Activated T-helper 2 cell treated with anti-CD3 and anti-CD28 coated beads, Interferon-gamma antibody, Interleukin-2, Interleukin-4, amounts not matched to agents 10 μg/mL and 5 μg/mL and 100 μg/mL, durations not matched to agents 14 hours and 24 hours and 36 hours (primary cell): ENCODE measurements around the gene ASAP2. TPM values are rescaled to one million over a fixed set of nuclear protein-coding genes. Genes with fewer than 3 reads are reported as not detected.

ENCODE experiments used
- DNase-seq: peaks from one replicate; pipeline ENCODE4 v3.0.0; 2021; ENCODE audit warnings: low spot score
- H3K27ac Mint-ChIP-seq: one replicate; pipeline ENCODE4 v1.8.0; 2021; ENCODE audit warnings: mixed read lengths
- H3K27me3 Mint-ChIP-seq: one replicate; pipeline ENCODE4 v1.8.0; 2021; ENCODE audit warnings: low read depth, mixed read lengths
- H3K36me3 Mint-ChIP-seq: one replicate; pipeline ENCODE4 v1.8.0; 2021; ENCODE audit warnings: low read depth, mixed read lengths
- H3K4me1 Mint-ChIP-seq: one replicate; pipeline ENCODE4 v1.8.0; 2021; ENCODE audit warnings: low read depth, mixed read lengths
- H3K4me3 Mint-ChIP-seq: one replicate; pipeline ENCODE4 v1.8.0; 2021; ENCODE audit warnings: low read depth, mild to moderate bottlenecking, moderate library complexity, mixed read lengths
- H3K9me3 Mint-ChIP-seq: one replicate; pipeline ENCODE4 v1.8.0; 2021; ENCODE audit warnings: mixed read lengths
- intact Hi-C: fragments of 100-400 bp; cut with micrococcal nuclease; formaldehyde crosslinking; loops from one replicate; pipeline ENCODE4 v1.15.1; 2023
- total RNA-seq: library from RNA; stranded (reverse); gene quantifications from 2 replicates; pipeline ENCODE4 v1.2.3, GENCODE V29; 2022

Gene ASAP2
- total RNA-seq, 1 donor from 2014 or later: 0.96 TPM

DNA sequence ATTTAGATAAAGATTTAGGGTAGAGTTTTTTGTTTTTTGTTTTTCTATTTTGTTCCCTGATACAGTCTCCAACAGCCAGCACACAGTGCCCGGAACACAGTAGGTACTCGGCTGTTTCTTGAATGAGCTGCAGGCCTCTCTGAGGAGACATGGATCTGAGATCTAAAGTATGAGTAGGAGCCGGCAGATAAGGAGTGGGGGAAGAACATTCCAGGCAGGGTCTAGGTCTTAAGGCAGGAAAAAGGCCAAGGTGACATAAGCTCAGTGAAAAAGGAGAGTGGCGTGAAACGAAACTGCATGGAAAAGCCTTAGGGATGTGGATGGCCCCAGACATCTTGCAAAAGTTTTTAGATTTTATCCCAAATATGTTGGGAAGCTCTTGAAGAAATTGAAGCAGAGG lies 122.3 kb downstream of the ASAP2 start:
- no peak overlapping the region for H3K27ac Mint-ChIP-seq
- no peaks in the 10 kb centered on the region for H3K4me1 Mint-ChIP-seq
- DNase-seq: no peak
- peaks cover 30% of the 10 kb centered on the region for H3K27me3 Mint-ChIP-seq
- H3K4me3 Mint-ChIP-seq: no peak overlapping the region
- intact Hi-C loops: no loop called here
- no peaks in the 10 kb centered on the region for H3K9me3 Mint-ChIP-seq
- no peaks in the 10 kb centered on the region for H3K36me3 Mint-ChIP-seq

- H3K27me3 Mint-ChIP-seq: peaks cover 30% of the 10 kb centered on the region
- H3K9me3 Mint-ChIP-seq: no peaks in the 10 kb centered on the region
- intact Hi-C loops: no loop called here
- no peak overlapping the region for H3K4me3 Mint-ChIP-seq
- H3K4me1 Mint-ChIP-seq: no peaks in the 10 kb centered on the region
- H3K36me3 Mint-ChIP-seq: no peaks in the 10 kb centered on the region
- no peak for DNase-seq
- H3K27ac Mint-ChIP-seq: no peak overlapping the region
These were observed 122.9 kb downstream of the ASAP2 start for GRCh38 chr2:9329497-9329896.

DNA sequence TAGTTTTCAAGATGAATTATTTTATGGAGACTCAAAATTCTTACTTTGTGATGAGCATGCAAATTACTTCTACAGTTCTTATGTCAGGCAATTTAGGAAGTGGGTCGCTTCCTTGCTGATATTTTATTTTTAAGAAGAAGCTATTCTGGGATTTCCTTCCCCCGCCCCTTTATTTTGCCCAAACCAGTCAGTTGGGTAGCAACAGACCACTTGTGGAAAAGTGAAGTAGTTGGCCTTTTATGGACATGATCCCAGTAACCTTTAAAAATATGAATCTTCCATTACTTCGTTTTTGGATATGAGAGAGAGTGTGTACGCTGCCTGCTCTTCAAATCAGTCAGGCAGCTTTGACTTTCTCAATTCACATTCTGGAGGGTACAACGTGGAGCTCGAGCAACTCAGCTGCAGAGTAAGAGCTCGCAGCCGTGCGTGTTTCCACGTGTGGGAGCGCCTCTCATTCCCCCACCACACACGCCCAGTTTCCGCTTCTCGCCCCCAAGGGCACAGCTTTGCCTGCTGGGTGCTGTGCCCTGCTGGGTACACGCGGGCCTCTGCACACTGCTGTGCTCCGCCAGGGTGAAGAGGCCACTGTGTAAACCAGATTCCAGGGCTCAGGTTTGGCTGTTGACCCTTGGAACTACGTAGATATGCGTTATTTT lies 124.1 kb downstream of the ASAP2 start:
- Mint-ChIP-seq H3K36me3 (no peaks in the 10 kb centered on the region), H3K9me3 (no peaks in the 10 kb centered on the region), H3K27me3 (peaks cover 27% of the 10 kb centered on the region), H3K4me3 (no peak overlapping the region), H3K4me1 (no peaks in the 10 kb centered on the region), H3K27ac (no peak overlapping the region)
- no peak for DNase-seq
- intact Hi-C loops: no loop called here

DNA sequence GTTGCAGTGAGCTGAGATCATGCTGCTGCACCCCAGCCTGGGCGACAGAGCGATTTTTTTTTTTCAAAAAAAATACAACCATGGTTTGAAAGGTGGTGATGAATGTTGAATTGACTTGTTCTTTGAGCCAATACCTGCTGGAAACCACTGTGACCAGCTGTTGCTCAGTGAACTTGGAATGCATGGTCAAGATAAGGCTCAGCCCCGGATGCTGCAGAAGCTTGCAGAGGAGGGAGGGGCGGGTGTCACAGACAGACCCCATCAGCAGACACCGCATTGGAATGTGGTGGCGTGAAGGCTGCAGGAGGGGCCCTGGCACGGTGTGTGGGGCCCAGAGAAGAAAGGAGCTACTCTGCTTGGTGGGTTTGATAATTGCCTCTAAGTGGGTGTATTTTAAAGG lies 125.1 kb downstream of the ASAP2 start:
- Mint-ChIP-seq H3K36me3 (no peaks in the 10 kb centered on the region), H3K27ac (no peak overlapping the region), H3K27me3 (peaks cover 23% of the 10 kb centered on the region)

DNA sequence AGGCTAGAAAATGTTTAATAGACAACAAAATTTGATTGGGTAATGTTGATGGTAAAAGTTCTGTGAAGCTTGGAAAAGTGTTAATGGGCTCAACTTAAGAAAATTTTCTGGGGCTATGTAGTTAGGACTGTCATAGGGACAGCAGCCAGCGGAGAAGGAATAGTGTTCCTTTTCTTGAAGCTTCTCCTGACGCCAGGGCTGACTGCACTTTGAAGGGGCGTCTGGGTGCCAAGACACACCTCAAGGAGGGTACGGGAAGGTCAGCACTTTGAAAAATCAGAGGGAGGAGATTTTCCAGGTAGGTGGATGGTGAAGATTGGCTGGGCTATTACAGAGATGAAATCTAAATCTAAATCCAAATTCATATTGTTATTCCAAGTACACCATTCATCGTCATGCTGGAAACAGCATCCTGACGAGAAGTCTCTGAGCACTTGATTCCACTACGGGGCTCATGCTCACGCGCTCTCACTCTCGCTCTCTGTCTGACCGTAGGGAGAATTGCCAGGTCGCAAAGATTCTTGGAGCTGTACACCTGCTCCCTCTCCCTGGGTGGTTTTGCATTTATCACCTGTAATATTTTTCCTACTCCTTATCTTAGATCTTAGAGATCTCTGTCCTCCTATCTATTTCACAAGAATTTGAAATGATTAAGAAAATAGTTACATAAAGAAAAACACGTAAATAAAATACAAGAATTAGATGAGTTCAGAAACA lies 125.7 kb downstream of the ASAP2 start:
- DNase-seq: no peak
- Mint-ChIP-seq H3K4me1 (peaks cover 3% of the 10 kb centered on the region), H3K27me3 (peaks cover 23% of the 10 kb centered on the region), H3K4me3 (no peak overlapping the region), H3K36me3 (no peaks in the 10 kb centered on the region), H3K9me3 (no peaks in the 10 kb centered on the region), H3K27ac (no peak overlapping the region)
- intact Hi-C loops: loop anchor here (2.0 kb wide), 1 partner anchor 125 kb away; the partner anchor contains the start of gene ASAP2

More for the DNA sequence above, 125.1 kb downstream of the ASAP2 start:
- no peaks in the 10 kb centered on the region for H3K9me3 Mint-ChIP-seq
- peaks cover 3% of the 10 kb centered on the region for H3K4me1 Mint-ChIP-seq
- H3K4me3 Mint-ChIP-seq: no peak overlapping the region
- DNase-seq: no peak
- intact Hi-C loops: loop anchor here (2.0 kb wide), 1 partner anchor 125 kb away; the partner anchor contains the start of gene ASAP2

GRCh38 chr2:9332853-9333245 lies 126.2 kb downstream of the ASAP2 start:
- Mint-ChIP-seq H3K27me3 (peaks cover 21% of the 10 kb centered on the region), H3K4me3 (no peak overlapping the region), H3K4me1 (peaks cover 3% of the 10 kb centered on the region), H3K9me3 (no peaks in the 10 kb centered on the region), H3K36me3 (no peaks in the 10 kb centered on the region), H3K27ac (no peak overlapping the region)
- intact Hi-C loops: loop anchor here (2.0 kb wide), 1 partner anchor 126 kb away; the partner anchor contains the start of gene ASAP2
- no peak for DNase-seq

DNA sequence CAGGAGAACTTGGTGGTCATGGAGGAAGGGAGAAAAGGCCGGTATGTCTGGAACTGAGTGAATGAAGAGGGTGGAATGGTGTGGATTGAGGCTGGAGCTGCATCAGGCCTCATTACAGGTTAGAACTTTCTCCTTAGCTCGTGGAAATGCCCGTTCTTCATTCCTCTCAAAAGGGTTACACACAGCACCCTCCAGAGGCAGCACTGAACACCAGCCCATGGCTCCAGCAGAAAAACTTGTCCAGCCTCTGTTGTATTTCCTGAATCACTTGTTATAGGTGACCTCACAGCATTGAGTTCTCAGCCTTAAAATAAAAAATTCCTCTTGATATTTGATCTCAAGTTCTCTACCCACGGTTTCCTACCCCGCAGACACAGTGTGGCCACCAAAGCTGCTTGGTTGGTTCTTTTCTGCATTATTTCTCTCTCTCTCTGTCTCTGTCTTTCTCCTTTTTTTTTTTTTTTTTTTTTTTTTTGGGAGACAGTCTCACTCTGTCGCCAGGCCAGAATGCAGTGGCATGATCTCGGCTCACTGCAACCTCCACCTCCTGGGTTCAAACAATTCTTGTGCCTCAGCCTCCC lies 127.1 kb downstream of the ASAP2 start:
- Mint-ChIP-seq H3K4me3 (no peak overlapping the region), H3K9me3 (no peaks in the 10 kb centered on the region), H3K27me3 (peaks cover 20% of the 10 kb centered on the region), H3K27ac (no peak overlapping the region), H3K36me3 (no peaks in the 10 kb centered on the region), H3K4me1 (peaks cover 3% of the 10 kb centered on the region)
- no peak for DNase-seq
- intact Hi-C loops: loop anchor here (2.0 kb wide), 1 partner anchor 127 kb away; the partner anchor contains the start of gene ASAP2

DNA sequence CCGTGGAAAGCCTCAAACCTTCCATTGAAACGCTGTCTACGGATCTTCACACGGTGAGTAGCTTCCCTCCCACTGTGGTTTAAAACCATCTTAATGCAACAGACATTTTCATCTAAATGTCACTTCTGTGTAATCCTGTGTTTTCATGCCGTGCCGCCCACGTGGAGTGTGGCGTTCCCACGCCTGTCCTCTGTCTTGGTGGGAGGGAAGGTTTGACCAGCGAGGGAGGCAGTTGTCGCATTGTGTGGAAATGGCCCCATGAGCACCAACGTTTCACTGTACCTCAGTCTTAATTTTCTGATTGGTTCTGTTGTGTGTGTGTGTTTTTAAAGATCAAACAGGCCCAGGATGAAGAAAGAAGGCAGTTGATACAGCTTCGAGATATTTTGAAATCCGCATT lies 128.1 kb downstream of the ASAP2 start:
- Mint-ChIP-seq H3K4me3 (no peak overlapping the region), H3K4me1 (peaks cover 3% of the 10 kb centered on the region), H3K27ac (no peak overlapping the region), H3K27me3 (peaks cover 16% of the 10 kb centered on the region), H3K9me3 (no peaks in the 10 kb centered on the region), H3K36me3 (no peaks in the 10 kb centered on the region)
- intact Hi-C loops: no loop called here
- no peak for DNase-seq

DNA sequence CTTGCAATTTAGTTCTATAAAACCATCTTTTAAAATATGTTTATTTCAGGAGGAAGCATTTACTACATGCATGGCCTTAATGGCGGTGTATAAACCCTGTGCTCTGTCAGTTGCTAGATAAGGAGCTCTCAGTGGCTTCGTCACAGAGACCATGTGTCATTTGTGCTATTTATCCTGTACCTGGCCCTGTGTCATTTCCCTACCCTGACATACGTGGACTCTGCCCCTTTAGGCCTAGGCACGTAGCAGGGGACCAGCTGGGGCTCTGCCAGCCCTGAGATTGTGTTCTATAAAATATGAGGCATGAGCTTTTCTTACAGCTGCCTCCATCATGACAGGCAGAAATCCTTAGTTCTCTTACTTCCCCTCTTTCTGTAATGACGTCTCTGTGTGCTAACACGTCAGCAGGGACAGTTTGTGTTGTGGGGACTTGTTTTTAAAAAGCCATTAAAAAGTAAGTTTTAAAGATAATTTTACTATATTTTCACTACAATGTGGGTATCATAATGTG lies 128.8 kb downstream of the ASAP2 start:
- no peak overlapping the region for H3K4me3 Mint-ChIP-seq
- H3K27ac Mint-ChIP-seq: no peak overlapping the region
- no peaks in the 10 kb centered on the region for H3K36me3 Mint-ChIP-seq
- DNase-seq: no peak
- H3K27me3 Mint-ChIP-seq: peaks cover 11% of the 10 kb centered on the region
- intact Hi-C loops: no loop called here
- H3K4me1 Mint-ChIP-seq: peaks cover 3% of the 10 kb centered on the region
- H3K9me3 Mint-ChIP-seq: no peaks in the 10 kb centered on the region

- Mint-ChIP-seq H3K9me3 (no peaks in the 10 kb centered on the region), H3K27me3 (peaks cover 11% of the 10 kb centered on the region), H3K27ac (no peak overlapping the region), H3K36me3 (no peaks in the 10 kb centered on the region), H3K4me1 (peaks cover 3% of the 10 kb centered on the region), H3K4me3 (no peak overlapping the region)
- intact Hi-C loops: no loop called here
- no peak for DNase-seq
These were observed 129.6 kb downstream of the ASAP2 start for GRCh38 chr2:9336241-9336575.

GRCh38 chr2:9336576-9337314 lies 130.1 kb downstream of the ASAP2 start:
- Mint-ChIP-seq H3K27ac (no peak overlapping the region), H3K9me3 (no peaks in the 10 kb centered on the region), H3K36me3 (no peaks in the 10 kb centered on the region), H3K4me1 (peaks cover 3% of the 10 kb centered on the region), H3K27me3 (peaks cover 11% of the 10 kb centered on the region), H3K4me3 (no peak overlapping the region)
- DNase-seq: no peak
- intact Hi-C loops: no loop called here

GRCh38 chr2:9337901-9338300 lies 131.3 kb downstream of the ASAP2 start:
- no peak for DNase-seq
- H3K4me1 Mint-ChIP-seq: peaks cover 3% of the 10 kb centered on the region
- intact Hi-C loops: no loop called here
- peaks cover 7% of the 10 kb centered on the region for H3K27me3 Mint-ChIP-seq
- H3K4me3 Mint-ChIP-seq: no peak overlapping the region
- H3K9me3 Mint-ChIP-seq: no peaks in the 10 kb centered on the region
- H3K27ac Mint-ChIP-seq: no peak overlapping the region
- no peaks in the 10 kb centered on the region for H3K36me3 Mint-ChIP-seq
